T-helper 1 cell treated with Interleukin-12 subunit alpha and Interleukin-12 subunit beta and Interleukin-4 antibody, amounts not matched to agents 30 ng/mL and 1 ng/mL, for 36 hours (primary cell): ENCODE results near the gene HTR2A. TPM values are rescaled to one million over a fixed set of nuclear protein-coding genes. Genes with fewer than 3 reads are reported as not detected.

Source experiments
- intact Hi-C: fragments of 100-400 bp; cut with micrococcal nuclease; formaldehyde crosslinking; loops from one replicate; pipeline ENCODE4 v1.15.1; 2024
- total RNA-seq: library from RNA; stranded (reverse); gene quantifications from 2 replicates; pipeline ENCODE4 v1.2.3, GENCODE V29; 2022

Gene HTR2A
- total RNA-seq = not detected in 2 replicates

- intact Hi-C loops = no loop called here
These were observed at the start of gene HTR2A for GRCh38 chr13:46896341-46897137. HTR2A (minus strand) TSS chr13:46897053; CDS start chr13:46895906, 1,147 bp downstream.

GRCh38 chr13:46936525-46936924 is 39.7 kb upstream of the HTR2A start:
- intact Hi-C loops = no loop called here

DNA sequence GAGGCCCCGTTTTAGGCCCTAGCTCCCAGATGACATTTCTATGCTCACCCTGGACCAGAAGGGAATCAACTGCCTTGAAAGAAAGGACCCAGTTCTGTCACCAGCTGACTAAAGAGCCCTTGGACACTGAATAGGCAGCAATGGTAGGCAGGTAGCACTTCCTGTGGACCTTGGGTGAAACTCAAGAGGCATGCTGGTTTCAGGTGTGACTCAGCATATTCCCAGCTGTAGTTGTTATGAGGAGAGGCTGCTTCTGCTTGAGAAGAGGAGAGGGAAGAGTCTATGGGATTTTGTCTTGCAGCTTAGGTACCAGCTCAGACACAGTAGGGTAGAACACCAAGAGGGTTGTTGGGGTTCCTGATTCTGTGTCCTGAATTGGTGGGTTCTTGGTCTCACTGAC is 37.9 kb upstream of the HTR2A start:
- intact Hi-C loops = no loop called here

DNA sequence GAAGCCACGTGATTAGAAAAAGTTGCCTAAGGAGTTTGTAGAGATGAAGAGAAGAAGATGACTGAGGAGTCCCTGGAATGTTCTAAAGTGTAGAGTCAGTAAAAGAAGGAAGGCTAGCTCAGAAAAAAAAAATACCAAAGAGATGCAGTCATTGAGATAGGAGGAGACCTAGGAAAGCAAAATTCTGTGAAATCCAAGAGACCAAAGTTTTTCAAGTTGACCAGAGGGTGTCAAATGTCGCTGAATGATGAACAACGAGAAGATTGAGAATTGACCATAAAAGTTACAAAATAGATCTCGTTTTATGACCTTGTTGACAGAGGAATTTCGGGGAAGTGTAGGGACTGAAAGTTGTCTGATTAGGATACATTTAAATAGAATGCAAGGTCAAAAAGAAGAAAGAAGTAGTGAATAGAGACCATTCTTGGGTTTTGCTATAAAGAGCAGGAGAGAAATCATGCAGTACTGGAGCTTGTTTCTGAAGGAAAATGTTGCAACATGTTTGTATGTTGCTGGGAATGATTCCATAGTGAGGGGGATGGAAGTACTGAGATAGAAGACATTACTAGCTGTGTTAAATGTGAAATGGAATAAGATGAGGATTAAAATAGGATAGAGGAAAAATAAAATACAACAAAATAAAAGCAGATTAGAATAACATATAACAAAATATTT is 30.2 kb upstream of the HTR2A start:
- intact Hi-C loops = no loop called here

GRCh38 chr13:46925486-46925885 is 28.6 kb upstream of the HTR2A start:
- intact Hi-C loops = no loop called here

GRCh38 chr13:46914341-46914740 is 17.5 kb upstream of the HTR2A start:
- intact Hi-C loops = no loop called here

DNA sequence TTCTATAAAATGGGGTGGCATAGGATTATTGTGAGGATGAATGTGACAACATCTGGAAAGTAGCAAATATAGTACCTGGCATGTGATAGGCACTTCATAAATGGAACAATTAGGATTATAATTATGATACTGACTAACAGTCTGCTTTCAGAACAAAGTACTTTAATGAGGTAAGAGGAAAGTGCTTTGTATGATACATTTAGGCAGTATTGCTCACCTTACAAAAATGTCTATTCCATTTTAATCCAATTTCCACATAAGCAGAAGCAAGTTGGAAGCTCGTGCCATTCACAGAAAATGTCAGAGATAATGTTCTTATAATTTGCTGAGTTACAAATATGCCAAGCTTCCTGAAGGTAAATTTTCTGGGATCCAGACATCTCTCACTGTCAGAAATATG is 16.9 kb upstream of the HTR2A start:
- intact Hi-C loops = no loop called here

DNA sequence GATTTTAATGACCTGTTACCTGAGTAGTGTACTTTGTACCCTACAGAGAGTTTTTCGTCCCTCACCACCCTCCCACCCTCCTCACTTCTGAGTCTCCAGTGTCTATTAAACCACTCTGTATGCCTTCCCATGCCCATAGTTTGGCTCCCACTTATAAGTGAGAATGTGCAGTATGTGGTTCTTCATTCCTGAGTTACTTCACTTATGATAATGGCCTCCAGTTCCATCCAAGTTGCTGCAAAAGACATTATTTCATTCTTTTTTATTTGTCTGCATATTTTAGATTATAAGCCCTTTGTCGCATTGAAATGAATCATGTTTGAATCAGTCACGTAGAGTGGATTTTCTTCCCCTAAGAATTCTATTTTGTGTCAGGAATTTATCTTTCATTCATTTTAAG is 12.2 kb upstream of the HTR2A start:
- intact Hi-C loops = no loop called here

DNA sequence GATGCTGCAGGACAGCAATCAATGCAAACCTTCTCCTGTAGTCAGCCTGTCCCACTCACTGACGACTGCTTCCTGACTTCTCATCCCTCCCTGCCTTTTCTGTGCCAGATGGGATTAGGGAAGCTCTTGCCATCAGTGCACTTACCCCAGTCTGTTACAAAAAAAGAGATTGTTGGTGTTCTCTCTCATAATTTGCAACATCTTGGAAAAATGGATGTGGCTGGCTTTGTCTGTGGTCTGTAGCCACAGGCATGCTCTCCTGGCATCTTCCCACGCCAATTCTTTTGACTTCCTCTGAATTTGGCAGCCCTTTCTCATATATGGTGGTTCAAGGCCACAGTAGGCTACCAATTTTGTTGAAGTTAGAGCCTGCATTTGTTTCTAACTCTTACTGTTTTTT is 11.6 kb upstream of the HTR2A start:
- intact Hi-C loops = no loop called here

DNA sequence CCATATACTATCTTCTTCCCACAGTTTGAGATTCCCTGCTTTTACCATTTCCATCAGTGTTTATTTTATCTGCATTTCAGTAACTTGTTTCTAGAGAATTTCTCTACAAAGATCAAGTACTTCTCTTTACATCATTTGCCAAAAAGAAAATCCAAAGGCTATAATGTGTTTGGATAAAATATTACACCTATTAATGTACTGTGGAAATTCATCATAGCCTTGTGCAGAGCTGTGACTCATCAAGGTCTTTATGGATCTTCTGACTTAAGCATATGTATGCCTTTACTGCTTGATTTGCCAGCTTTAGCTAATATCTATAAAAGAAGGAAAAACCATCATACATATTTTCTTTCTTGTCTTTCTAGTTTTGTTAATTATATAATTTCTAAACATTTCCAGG is 9.6 kb upstream of the HTR2A start:
- intact Hi-C loops = no loop called here

DNA sequence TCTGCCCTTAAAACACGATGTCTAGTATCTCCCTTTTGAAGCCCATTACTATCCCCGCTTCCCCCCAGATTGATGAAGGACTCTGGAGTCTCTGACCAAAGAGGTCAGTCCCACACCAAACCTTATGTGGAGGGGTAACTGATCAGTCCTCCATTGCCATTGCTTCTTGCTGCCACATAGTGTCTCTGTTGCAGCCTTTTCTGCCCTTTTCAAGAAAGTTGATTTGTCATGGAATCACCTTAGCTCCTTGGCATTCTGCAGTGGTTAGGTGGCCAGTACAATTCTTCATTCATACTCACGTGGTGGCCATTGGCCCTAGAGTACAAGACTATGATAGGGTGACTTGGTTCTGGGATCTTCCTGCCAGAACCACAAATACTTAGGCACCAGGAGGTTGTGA is 8.4 kb upstream of the HTR2A start:
- intact Hi-C loops = no loop called here

DNA sequence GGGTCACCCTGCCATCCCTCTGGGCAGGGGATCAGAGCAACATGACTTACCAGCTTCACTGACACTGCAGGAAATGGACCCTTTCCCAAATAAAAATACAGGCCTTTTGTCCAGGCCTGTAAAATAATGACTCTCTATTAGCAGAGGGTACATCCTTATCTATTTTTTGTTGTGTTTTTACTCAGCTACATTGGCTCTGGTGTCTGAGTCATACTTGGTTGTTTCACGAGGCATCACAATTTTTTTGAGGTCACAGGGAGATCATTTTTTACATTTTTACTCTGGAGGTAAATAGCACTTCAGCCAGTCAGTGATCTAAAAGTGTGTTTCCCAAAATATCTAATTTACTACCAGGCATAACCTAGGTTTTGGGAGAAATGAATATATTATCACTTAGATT is 6.9 kb upstream of the HTR2A start:
- intact Hi-C loops = no loop called here

DNA sequence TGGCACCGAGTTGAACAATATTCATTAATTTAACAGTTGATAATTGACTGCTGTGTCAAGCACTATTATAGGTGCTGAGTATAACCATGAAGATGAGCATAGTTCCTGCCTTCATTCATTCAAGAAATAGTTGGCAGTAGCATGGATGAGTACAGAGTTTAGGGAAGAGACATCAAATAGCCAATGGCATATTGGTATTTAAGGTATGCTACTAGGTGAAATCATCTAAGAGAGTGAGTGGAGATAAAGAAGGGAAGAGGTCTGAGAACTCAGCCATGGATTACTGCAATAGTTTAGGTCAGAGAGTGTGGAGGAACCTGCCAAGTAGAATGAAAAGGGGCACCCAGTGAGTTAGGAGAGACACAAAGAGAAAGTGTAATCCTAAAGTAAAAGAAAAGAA is 4.9 kb upstream of the HTR2A start:
- intact Hi-C loops = no loop called here

- intact Hi-C loops = no loop called here
These were observed 2.9 kb upstream of the HTR2A start for GRCh38 chr13:46899801-46900200.

GRCh38 chr13:46895381-46895780 is 1.5 kb downstream of the HTR2A start:
- intact Hi-C loops = loop anchor here (2.0 kb wide), 1 partner anchor 99 kb away; the partner anchor contains the start of gene ESD

- intact Hi-C loops = loop anchor here (1.0 to 2.0 kb wide), 2 partner anchors 98 to 880 kb away; partner anchors contain the start of gene ESD
These were observed 2.3 kb downstream of the HTR2A start for GRCh38 chr13:46894568-46894967.

GRCh38 chr13:46893798-46894560 is 2.9 kb downstream of the HTR2A start:
- intact Hi-C loops = loop anchor here (1.0 to 2.0 kb wide), 2 partner anchors 97 to 880 kb away; partner anchors contain the start of gene ESD

DNA sequence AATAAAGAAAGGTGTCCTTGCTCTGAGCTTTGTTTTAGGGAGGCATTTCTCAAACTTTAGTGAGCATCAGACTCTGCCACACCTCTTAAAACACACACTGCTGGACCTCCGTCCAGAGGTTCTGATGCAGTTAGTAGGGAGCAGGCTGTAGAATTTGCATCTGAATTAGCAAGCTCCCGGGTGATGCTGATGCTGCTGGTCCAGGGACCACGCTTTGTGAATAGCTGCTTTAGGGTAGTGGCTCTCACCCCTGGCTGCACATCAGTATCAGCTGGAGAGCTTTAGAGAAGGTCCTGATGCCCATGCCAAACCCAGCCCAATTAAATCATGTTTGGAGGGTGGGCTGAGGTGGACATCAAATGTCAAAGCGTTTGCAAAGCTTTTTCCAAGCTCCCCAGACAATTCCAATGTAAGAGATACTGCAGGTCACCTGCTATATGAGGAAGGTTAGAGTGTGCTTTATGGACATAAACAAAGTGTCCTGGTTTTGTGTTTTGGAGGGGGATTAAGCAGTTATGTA is 3.6 kb downstream of the HTR2A start:
- intact Hi-C loops = no loop called here

DNA sequence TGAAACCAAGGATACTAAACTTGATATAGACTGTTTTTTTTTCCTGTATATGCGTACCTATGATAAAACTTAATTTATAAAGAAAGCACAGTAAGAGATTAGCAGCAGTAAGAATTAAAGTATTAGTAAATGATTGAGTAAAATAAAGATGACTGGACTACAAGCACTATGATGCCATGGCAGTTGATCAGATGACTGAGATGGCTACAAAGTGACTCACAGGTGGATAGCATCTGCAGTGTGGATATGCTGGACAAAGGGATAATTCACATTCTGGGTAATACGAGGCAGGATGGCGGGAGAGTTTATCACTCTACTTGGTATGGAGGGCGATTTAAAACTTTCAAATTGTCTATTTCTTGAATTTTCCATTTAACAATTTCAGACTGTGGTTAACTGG is 11.8 kb downstream of the HTR2A start:
- intact Hi-C loops = no loop called here

DNA sequence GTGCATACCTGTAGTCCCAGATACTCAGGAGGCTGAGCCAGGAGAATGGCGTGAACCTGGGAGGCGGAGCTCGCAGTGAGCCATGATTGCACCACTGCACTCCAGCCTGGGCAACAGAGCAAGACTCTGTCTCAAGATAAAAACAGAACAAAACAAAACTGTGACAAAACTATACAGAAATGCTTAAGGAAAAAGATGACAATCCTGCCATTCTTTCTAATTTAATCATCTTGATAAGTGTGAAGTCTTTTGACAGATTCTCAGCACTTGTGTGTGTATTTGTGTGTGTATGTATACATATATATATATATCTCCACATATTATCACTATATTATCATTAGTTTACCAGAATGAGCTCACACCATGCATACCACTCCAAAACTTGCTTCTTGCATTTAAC is 12.3 kb downstream of the HTR2A start:
- intact Hi-C loops = no loop called here

DNA sequence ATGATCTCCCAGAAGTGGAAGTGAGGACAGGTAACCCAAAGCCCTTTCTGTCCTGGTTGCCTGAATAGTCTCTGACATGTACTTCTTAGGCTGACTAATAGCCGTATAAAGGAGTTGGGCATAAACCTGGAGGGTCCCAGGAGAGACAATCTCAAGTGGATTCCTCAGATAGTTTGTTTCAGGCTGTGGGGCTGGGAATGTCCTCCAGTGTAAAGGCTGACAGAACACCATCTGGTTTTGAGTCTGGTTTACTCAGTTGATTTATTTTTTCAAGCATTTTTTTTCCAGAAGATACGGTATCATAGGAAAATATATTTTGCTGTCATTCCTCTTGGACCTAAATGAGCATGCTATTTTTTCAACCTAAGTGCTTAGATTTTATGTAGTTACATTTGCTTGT is 15.2 kb downstream of the HTR2A start:
- intact Hi-C loops = no loop called here

DNA sequence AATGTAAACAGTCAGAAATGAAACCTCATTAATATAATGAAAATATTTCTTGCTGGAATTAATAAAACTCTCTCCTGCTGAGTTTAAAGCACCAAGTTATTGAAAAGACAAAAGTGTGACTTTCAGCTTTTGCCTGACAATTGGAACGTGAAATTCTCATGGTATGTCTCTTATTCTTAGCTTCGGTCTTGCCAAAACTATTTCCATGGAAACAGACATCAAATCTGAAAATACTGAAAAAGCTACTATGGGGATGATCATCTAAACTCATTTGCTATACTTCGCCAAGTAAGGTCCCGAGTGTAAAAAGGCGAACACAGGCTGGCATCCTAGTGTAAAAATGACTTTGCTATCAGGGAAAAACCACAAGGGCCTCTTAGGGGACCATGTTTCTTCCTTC is 22.8 kb downstream of the HTR2A start:
- intact Hi-C loops = no loop called here
